GM23338 (cell line): Measurements from ENCODE around the gene PALLD. TPM values are rescaled to one million over a fixed set of nuclear protein-coding genes. Genes with fewer than 3 reads are reported as not detected.

Experiments
- ATAC-seq: fragments of 200-7000 bp; cut with Tn5 transposase; 3 replicates; pipeline ENCODE4 v1.9.1; 2020
- DNase-seq: peaks from one replicate; pipeline ENCODE4 v3.0.0-alpha.2; 2015; ENCODE audit warnings: low spot score
- H2AFZ ChIP-seq: fragments of 200-600 bp; sonication (generic); 2 replicates; pipeline ENCODE4 v1.8.0; 2016; ENCODE audit warnings: antibody characterized with exemption, mild to moderate bottlenecking, moderate library complexity
- H3F3A ChIP-seq: fragments of 200-600 bp; sonication (generic); replicated peaks from 2 replicates; pipeline ENCODE4 v1.8.0; 2017; ENCODE audit warnings: antibody characterized with exemption, mixed run types, low read depth
- H3K27ac ChIP-seq: fragments of 200-600 bp; sonication (generic); 2 replicates; pipeline ENCODE4 v1.6.1; 2016; ENCODE audit warnings: low read depth
- H3K27me3 ChIP-seq: fragments of 200-600 bp; sonication (generic); 2 replicates; pipeline ENCODE4 v1.8.0; 2016; ENCODE audit warnings: mild to moderate bottlenecking, mixed run types, moderate library complexity; ENCODE audit not compliant: insufficient read depth
- H3K36me3 ChIP-seq: fragments of 200-600 bp; sonication (generic); 2 replicates; pipeline ENCODE4 v1.8.0; 2016; ENCODE audit warnings: mild to moderate bottlenecking; ENCODE audit not compliant: insufficient read depth
- H3K4me1 ChIP-seq: fragments of 200-600 bp; sonication (generic); 2 replicates; pipeline ENCODE4 v1.8.0; 2016; ENCODE audit warnings: mild to moderate bottlenecking, moderate library complexity; ENCODE audit not compliant: insufficient read depth
- H3K4me2 ChIP-seq: fragments of 200-600 bp; sonication (generic); 2 replicates; pipeline ENCODE4 v1.7.1; 2017; ENCODE audit warnings: mixed run types
- H3K4me3 ChIP-seq: fragments of 200-600 bp; sonication (generic); 2 replicates; pipeline ENCODE4 v1.6.1; 2016; ENCODE audit warnings: mixed run types
- H3K79me2 ChIP-seq: fragments of 200-600 bp; sonication (generic); replicated peaks from 2 replicates; pipeline ENCODE4 v1.8.0; 2017; ENCODE audit warnings: mild to moderate bottlenecking; ENCODE audit not compliant: insufficient read depth
- H3K9me2 ChIP-seq: fragments of 200-600 bp; sonication (generic); 2 replicates; pipeline ENCODE4 v1.8.0; 2017; ENCODE audit not compliant: insufficient read depth
- H4K20me1 ChIP-seq: fragments of 200-600 bp; sonication (generic); replicated peaks from 2 replicates; pipeline ENCODE4 v1.8.0; 2017; ENCODE audit warnings: mild to moderate bottlenecking; ENCODE audit not compliant: insufficient read depth
- H3K27ac Mint-ChIP-seq: 2 replicates; pipeline ENCODE4 v1.8.0; 2020; ENCODE audit warnings: inconsistent platforms, mild to moderate bottlenecking, moderate library complexity, mixed read lengths
- H3K27me3 Mint-ChIP-seq: 3 replicates; pipeline ENCODE4 v1.8.0; 2022; ENCODE audit warnings: low read depth, mild to moderate bottlenecking, moderate library complexity, mixed read lengths, inconsistent platforms; ENCODE audit not compliant: insufficient read depth, poor library complexity
- H3K36me3 Mint-ChIP-seq: 3 replicates; pipeline ENCODE4 v1.8.0; 2021; ENCODE audit warnings: low read depth, mild to moderate bottlenecking, inconsistent platforms, moderate library complexity, mixed read lengths
- H3K4me1 Mint-ChIP-seq: 3 replicates; pipeline ENCODE4 v1.8.0; 2020; ENCODE audit warnings: mild to moderate bottlenecking, inconsistent platforms, mixed read lengths
- H3K4me3 Mint-ChIP-seq: 3 replicates; pipeline ENCODE4 v1.8.0; 2021; ENCODE audit warnings: moderate library complexity, mild to moderate bottlenecking, inconsistent platforms, mixed read lengths
- H3K9me3 Mint-ChIP-seq: 3 replicates; pipeline ENCODE4 v1.8.0; 2020; ENCODE audit warnings: moderate library complexity, mild to moderate bottlenecking, inconsistent platforms, mixed read lengths
- CREB1 ChIP-seq: fragments of 250-450 bp; sonication (Bioruptor Pico); IDR thresholded peaks from 2 replicates; pipeline ENCODE4 v1.5.0; 2020; ENCODE audit warnings: low read depth, mild to moderate bottlenecking, moderate library complexity
- EZH2 ChIP-seq: fragments of 200-600 bp; sonication (generic); IDR thresholded peaks from one replicate; pipeline ENCODE4 v1.8.0; 2017; ENCODE audit warnings: antibody characterized with exemption, mild to moderate bottlenecking, low read depth; ENCODE audit not compliant: unreplicated experiment
- EZH2phosphoT487 ChIP-seq: fragments of 200-600 bp; sonication (generic); IDR thresholded peaks from one replicate; pipeline ENCODE4 v1.8.1; 2018; ENCODE audit warnings: antibody characterized with exemption; ENCODE audit not compliant: unreplicated experiment
- POLR2AphosphoS5 ChIP-seq: IDR thresholded peaks from 2 replicates; pipeline ENCODE4 v1.6.1; 2016; ENCODE audit warnings: antibody characterized with exemption, low read depth
- ZNF114 ChIP-seq: fragments of 250-450 bp; sonication (Bioruptor Pico); IDR thresholded peaks from 2 replicates; pipeline ENCODE4 v1.5.0; 2020; ENCODE audit warnings: mild to moderate bottlenecking, moderate library complexity
- ZNF331 ChIP-seq: fragments of 250-450 bp; sonication (Bioruptor Pico); IDR thresholded peaks from 2 replicates; pipeline ENCODE4 v1.5.0; 2020; ENCODE audit warnings: low read depth, mild to moderate bottlenecking, moderate library complexity
- polyA plus RNA-seq: library from polyadenylated mRNA; unstranded; fragments of >200 nt; fragmentation: Nextera tagmentation; extraction: Ambion mirVana; gene quantifications from 2 replicates; pipeline ENCODE4 v1.2.1, GENCODE V29; 2016
- total RNA-seq: library from RNA; depleted of rRNA; stranded (reverse); fragments of >200 nt; shearing (Covaris generic); gene quantifications from 2 replicates; pipeline ENCODE4 v1.2.3, GENCODE V29; 2014
- TF ChIP-seq, protein P1 (sequence below): fragments of 250-450 bp; sonication (Bioruptor Pico); IDR thresholded peaks from 2 replicates; pipeline ENCODE4 v1.5.0; 2020; ENCODE audit warnings: mild to moderate bottlenecking, moderate library complexity
- TF ChIP-seq, protein P2 (sequence below), 2 experiments: fragments of 200-600 bp in 1 of 2; sonication (generic) in 1 of 2; conservative IDR thresholded peaks; 2 replicates each; pipeline versions ENCODE4 v1.5.1 to v1.6.1; 2016 to 2017; ENCODE audit warnings: antibody characterized with exemption in 2 of 2, low read depth in 2 of 2, mild to moderate bottlenecking in 2 of 2, moderate library complexity in 1 of 2
- TF ChIP-seq, protein P3 (sequence below): IDR thresholded peaks from 2 replicates; pipeline ENCODE4 v1.6.1; 2016; ENCODE audit warnings: antibody characterized with exemption
- TF ChIP-seq, protein P4 (sequence below): IDR thresholded peaks from one replicate; pipeline ENCODE4 v1.6.1; 2018; ENCODE audit warnings: antibody characterized with exemption; ENCODE audit not compliant: unreplicated experiment

The PALLD gene
- total and polyA plus RNA-seq, 2 experiments from 2014 or later: 13.1 to 30.2 TPM

DNA sequence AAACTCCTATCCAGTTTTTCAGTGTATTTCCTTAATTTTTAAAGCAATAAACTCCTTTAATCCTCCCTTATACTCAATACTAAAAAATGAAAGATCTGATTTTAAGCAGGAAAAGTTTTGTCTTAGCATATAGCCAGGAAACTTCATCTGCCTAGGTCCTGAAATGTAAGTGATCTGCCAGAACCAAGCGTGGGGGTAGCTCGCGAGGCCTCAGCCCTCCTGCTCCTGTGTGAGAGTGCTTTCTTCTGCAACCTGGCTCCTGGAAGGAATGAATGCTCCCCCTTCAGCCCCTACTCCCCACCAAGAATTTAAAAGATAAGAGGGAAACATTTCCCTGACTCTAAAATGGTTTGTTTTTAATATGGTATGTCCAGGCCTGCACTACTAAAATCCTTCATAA, 353.1 kb downstream of the PALLD start:
- Histone ChIP-seq H3K36me3 (no peaks in the 10 kb centered on the region), H2AFZ (no peak overlapping the region), H3K27ac (no peak overlapping the region), H3K4me2 (0 out of 2 replicates have a peak overlapping the region, but pooled peaks have one; percentile 66), H3K4me1 (peaks cover 47% of the 10 kb centered on the region), H3K4me3 (no peak overlapping the region), H4K20me1 (no peaks in the 10 kb centered on the region), H3K79me2 (no peaks in the 10 kb centered on the region), H3K27me3 (no peaks in the 10 kb centered on the region), H3K9me2 (no peaks in the 10 kb centered on the region), H3F3A (no peaks in the 10 kb centered on the region)
- H3K36me3 Mint-ChIP-seq: no peaks in the 10 kb centered on the region; the same call in 2 of the 3 replicates
- peak overlapping the region; percentile 32; the same call in 1 of the 2 replicates for H3K27ac Mint-ChIP-seq
- DNase-seq (no peak), ATAC-seq (peak; percentile 32)
- H3K4me1 Mint-ChIP-seq: peaks cover 52% of the 10 kb centered on the region
- H3K27me3 Mint-ChIP-seq: peaks cover 13% of the 10 kb centered on the region
- H3K4me3 Mint-ChIP-seq: peak overlapping the region; percentile 48; the same call in 2 of the 3 replicates
- TF ChIP-seq ZNF114 (CRISPR knock-in tag) (no peak), POLR2AphosphoS5 (no peak), EZH2 (no peak), ZNF331 (no peak), EZH2phosphoT487 (no peak), CREB1 (CRISPR knock-in tag) (no peak)
- TF ChIP-seq, protein P1, sequence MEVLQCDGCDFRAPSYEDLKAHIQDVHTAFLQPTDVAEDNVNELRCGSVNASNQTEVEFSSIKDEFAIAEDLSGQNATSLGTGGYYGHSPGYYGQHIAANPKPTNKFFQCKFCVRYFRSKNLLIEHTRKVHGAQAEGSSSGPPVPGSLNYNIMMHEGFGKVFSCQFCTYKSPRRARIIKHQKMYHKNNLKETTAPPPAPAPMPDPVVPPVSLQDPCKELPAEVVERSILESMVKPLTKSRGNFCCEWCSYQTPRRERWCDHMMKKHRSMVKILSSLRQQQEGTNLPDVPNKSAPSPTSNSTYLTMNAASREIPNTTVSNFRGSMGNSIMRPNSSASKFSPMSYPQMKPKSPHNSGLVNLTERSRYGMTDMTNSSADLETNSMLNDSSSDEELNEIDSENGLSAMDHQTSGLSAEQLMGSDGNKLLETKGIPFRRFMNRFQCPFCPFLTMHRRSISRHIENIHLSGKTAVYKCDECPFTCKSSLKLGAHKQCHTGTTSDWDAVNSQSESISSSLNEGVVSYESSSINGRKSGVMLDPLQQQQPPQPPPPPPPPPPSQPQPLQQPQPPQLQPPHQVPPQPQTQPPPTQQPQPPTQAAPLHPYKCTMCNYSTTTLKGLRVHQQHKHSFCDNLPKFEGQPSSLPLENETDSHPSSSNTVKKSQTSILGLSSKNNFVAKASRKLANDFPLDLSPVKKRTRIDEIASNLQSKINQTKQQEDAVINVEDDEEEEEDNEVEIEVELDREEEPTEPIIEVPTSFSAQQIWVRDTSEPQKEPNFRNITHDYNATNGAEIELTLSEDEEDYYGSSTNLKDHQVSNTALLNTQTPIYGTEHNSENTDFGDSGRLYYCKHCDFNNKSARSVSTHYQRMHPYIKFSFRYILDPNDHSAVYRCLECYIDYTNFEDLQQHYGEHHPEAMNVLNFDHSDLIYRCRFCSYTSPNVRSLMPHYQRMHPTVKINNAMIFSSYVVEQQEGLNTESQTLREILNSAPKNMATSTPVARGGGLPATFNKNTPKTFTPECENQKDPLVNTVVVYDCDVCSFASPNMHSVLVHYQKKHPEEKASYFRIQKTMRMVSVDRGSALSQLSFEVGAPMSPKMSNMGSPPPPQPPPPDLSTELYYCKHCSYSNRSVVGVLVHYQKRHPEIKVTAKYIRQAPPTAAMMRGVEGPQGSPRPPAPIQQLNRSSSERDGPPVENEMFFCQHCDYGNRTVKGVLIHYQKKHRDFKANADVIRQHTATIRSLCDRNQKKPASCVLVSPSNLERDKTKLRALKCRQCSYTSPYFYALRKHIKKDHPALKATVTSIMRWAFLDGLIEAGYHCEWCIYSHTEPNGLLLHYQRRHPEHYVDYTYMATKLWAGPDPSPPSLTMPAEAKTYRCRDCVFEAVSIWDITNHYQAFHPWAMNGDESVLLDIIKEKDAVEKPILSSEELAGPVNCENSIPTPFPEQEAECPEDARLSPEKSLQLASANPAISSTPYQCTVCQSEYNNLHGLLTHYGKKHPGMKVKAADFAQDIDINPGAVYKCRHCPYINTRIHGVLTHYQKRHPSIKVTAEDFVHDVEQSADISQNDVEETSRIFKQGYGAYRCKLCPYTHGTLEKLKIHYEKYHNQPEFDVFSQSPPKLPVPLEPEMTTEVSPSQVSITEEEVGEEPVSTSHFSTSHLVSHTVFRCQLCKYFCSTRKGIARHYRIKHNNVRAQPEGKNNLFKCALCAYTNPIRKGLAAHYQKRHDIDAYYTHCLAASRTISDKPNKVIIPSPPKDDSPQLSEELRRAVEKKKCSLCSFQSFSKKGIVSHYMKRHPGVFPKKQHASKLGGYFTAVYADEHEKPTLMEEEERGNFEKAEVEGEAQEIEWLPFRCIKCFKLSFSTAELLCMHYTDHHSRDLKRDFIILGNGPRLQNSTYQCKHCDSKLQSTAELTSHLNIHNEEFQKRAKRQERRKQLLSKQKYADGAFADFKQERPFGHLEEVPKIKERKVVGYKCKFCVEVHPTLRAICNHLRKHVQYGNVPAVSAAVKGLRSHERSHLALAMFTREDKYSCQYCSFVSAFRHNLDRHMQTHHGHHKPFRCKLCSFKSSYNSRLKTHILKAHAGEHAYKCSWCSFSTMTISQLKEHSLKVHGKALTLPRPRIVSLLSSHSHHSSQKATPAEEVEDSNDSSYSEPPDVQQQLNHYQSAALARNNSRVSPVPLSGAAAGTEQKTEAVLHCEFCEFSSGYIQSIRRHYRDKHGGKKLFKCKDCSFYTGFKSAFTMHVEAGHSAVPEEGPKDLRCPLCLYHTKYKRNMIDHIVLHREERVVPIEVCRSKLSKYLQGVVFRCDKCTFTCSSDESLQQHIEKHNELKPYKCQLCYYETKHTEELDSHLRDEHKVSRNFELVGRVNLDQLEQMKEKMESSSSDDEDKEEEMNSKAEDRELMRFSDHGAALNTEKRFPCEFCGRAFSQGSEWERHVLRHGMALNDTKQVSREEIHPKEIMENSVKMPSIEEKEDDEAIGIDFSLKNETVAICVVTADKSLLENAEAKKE (CRISPR knock-in tag): no peak
- TF ChIP-seq, protein P2, sequence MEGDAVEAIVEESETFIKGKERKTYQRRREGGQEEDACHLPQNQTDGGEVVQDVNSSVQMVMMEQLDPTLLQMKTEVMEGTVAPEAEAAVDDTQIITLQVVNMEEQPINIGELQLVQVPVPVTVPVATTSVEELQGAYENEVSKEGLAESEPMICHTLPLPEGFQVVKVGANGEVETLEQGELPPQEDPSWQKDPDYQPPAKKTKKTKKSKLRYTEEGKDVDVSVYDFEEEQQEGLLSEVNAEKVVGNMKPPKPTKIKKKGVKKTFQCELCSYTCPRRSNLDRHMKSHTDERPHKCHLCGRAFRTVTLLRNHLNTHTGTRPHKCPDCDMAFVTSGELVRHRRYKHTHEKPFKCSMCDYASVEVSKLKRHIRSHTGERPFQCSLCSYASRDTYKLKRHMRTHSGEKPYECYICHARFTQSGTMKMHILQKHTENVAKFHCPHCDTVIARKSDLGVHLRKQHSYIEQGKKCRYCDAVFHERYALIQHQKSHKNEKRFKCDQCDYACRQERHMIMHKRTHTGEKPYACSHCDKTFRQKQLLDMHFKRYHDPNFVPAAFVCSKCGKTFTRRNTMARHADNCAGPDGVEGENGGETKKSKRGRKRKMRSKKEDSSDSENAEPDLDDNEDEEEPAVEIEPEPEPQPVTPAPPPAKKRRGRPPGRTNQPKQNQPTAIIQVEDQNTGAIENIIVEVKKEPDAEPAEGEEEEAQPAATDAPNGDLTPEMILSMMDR (conservative IDR thresholded peaks at IDR 0.05; ENCODE audit: low read depth in 2 of 2): no peak
- TF ChIP-seq, protein P3, sequence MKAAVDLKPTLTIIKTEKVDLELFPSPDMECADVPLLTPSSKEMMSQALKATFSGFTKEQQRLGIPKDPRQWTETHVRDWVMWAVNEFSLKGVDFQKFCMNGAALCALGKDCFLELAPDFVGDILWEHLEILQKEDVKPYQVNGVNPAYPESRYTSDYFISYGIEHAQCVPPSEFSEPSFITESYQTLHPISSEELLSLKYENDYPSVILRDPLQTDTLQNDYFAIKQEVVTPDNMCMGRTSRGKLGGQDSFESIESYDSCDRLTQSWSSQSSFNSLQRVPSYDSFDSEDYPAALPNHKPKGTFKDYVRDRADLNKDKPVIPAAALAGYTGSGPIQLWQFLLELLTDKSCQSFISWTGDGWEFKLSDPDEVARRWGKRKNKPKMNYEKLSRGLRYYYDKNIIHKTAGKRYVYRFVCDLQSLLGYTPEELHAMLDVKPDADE: no peak
- TF ChIP-seq, protein P4, sequence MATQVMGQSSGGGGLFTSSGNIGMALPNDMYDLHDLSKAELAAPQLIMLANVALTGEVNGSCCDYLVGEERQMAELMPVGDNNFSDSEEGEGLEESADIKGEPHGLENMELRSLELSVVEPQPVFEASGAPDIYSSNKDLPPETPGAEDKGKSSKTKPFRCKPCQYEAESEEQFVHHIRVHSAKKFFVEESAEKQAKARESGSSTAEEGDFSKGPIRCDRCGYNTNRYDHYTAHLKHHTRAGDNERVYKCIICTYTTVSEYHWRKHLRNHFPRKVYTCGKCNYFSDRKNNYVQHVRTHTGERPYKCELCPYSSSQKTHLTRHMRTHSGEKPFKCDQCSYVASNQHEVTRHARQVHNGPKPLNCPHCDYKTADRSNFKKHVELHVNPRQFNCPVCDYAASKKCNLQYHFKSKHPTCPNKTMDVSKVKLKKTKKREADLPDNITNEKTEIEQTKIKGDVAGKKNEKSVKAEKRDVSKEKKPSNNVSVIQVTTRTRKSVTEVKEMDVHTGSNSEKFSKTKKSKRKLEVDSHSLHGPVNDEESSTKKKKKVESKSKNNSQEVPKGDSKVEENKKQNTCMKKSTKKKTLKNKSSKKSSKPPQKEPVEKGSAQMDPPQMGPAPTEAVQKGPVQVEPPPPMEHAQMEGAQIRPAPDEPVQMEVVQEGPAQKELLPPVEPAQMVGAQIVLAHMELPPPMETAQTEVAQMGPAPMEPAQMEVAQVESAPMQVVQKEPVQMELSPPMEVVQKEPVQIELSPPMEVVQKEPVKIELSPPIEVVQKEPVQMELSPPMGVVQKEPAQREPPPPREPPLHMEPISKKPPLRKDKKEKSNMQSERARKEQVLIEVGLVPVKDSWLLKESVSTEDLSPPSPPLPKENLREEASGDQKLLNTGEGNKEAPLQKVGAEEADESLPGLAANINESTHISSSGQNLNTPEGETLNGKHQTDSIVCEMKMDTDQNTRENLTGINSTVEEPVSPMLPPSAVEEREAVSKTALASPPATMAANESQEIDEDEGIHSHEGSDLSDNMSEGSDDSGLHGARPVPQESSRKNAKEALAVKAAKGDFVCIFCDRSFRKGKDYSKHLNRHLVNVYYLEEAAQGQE: no peak
- no peaks in the 10 kb centered on the region for H3K9me3 Mint-ChIP-seq
